Hematopoietic multipotent progenitor cell treated with erythropoietin and hydrocortisone succinate and interleukin-3 and kit ligand, for 17 days (in vitro differentiated cells): ENCODE measurements around the gene UVRAG.

ENCODE experiments used
- DNase-seq: peaks from one replicate; pipeline ENCODE4 v3.0.0-alpha.2; 2015; ENCODE audit warnings: low spot score

Gene UVRAG

GRCh38 chr11:76172583-76172982 is 357.6 kb downstream of the UVRAG start:
- no peak for DNase-seq

- DNase-seq, result no peak
Observed at GRCh38 chr11:76173663-76174062, 358.7 kb downstream of the UVRAG start.

DNA sequence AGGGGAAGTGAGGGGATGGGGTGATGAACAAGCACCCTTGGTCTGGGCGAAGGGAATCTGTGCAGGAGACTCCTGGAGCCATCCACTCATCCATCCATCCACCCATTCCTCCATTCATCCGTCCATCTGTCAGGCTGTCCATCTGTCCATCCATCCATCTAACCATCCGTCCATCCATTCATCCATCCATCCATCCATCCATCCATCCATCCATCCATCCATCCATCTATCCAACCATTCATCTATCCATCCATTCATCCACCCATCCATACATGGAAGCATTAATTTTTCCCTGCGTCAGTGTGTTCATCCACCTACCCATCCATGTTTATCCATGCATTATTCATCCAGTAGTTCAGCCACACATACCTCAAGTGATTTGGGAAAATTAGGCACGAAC is 359.3 kb downstream of the UVRAG start:
- DNase-seq, result no peak

DNA sequence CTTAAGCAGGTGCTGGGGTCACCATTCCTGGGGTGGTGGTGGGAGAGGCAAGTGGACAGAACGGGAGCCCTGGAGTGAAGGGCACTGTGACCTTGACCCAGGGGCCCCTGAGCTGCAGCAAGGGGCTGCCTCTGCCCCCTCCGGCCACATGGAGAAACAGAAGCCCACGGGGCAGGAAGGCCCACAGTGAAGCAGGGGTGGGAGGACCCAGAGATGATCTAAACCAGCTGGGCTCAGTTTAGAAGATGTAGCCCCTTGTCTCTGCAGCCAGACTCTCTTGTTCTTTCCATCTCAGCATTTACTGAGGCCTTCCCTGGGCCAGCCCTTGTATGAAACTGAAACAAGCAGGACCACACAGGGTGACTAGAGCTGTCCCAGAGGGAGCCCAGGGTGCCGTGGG is 360.8 kb downstream of the UVRAG start:
- no peak for DNase-seq

- no peak for DNase-seq
Observed at GRCh38 chr11:76176463-76176862, 361.5 kb downstream of the UVRAG start.

DNA sequence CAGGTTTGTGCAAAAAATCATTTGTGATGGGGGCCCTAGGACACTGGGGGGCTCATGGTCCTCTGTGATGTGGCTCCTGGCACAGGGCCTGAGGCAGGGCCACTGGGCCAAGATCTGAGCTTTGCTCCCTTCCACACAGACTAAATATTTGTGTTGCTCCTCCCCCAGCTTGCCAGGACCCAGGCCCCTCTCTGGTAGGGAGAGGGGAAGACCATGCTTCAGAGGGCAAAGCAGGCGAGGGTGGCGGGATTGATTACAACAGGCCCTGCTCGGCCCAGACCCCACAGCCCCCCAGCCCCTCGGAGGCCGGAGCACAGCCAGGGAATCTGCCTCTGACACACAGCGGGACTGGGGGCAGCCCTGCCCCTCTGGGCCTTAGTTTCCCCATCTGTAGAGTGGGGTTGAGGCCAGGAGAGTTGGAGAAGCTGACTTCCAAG is 362.3 kb downstream of the UVRAG start:
- no peak for DNase-seq

DNA sequence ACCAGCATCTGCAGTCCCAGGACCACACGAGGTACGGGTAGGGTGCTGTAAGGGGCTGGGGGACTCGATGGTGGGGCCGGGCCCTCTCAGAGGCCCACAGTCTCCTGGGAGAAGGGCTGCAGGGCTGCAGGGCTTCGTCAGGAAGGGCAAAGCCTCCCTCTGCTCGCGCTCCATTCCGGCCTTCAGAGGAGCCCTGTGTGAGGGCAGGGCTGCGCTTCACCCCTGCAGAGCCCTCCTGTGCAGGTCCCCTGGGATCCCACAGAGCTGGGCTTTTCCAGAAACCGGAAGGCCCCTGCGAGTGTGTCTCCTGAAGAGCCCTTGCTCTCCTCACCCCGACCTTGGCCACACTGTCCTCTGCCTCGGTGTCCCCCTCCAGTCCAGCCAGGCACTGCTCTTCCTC is 364.1 kb downstream of the UVRAG start:
- no peak for DNase-seq

- DNase-seq, result no peak
Observed at GRCh38 chr11:76181371-76181770, 366.4 kb downstream of the UVRAG start.

- DNase-seq, result no peak
Observed at GRCh38 chr11:76184551-76184993, 369.6 kb downstream of the UVRAG start.

GRCh38 chr11:76185511-76185910 is 370.5 kb downstream of the UVRAG start:
- DNase-seq, result no peak

DNA sequence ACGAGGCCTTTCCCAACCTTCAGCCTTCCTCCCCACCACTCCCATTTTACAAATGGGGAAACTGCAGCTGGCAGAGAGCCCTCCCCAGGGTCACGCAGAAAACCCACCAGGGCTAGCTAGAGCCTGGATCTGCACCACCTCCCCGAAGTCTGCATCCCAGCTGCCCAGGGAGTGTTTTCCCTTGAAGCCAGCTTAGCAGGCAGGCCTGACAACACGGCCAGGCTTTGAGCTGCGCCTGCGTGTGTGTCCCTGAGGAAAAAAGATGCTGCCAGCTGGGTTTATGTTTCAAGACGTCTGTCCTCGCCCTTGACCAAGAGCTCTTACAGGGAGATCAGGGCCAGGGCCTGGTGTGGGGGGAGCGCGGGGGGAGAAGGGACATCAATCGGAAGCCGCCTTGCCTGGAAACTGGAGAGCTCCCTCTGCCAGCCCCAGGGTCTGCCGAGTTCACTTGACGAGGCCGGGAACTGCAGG is 371.0 kb downstream of the UVRAG start:
- no peak for DNase-seq

DNA sequence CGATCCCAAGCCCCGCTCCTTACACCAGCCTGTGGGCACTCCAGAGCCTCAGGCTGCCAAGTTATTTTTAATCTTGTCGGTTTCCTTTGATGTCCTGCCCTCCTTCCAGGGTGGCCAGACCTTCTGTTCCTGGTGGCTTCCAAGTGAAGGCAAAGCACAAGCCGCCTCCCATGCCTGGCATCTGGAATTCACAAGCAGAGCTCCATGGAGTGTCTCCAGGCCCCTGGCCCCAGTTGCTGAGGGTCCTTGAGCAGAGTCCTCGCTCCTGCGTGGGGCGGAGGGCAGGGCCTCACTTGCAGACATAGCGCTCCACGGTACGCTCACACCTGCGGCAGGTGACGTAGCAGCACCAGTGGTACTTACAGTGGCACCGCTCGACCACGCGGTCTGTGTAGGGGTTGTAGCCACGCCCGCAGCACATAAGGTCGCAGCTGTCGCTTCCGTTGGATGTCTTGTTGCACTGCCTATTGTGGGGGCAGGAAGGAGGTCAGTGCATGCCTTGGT is 371.8 kb downstream of the UVRAG start:
- DNase-seq, result no peak

DNA sequence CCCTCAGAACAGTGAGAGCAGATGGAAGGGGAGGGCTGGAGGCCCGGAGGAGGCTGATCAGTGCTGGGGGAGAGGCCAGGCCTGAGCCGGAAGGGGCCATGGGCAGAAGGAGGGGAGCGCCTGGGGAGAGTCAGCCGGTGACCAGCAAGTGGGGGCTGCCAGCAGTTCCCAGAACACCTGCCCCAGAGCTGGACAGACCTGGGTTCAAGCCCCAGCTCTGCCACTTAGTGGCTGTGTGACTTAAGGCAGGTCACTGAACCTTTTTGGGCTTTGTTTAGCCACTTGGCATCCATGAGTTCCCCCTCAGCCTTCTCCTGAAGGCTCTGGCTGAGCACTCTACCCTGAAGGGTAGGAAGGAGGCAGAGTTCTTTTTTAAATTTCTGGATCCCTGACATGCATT is 373.9 kb downstream of the UVRAG start:
- DNase-seq, result no peak

GRCh38 chr11:76189682-76190081 is 374.7 kb downstream of the UVRAG start:
- no peak for DNase-seq

- no peak for DNase-seq
Observed at GRCh38 chr11:76190376-76190775, 375.4 kb downstream of the UVRAG start.
